ENCODE measurements around the gene CHTF8.
"Not testable (repeated sequence)": the region's sequence is repeated elsewhere in the genome, so short reads cannot be mapped to it uniquely, and the experiment has no call there.

The CHTF8 gene, protein sequence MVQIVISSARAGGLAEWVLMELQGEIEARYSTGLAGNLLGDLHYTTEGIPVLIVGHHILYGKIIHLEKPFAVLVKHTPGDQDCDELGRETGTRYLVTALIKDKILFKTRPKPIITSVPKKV
- 0.12 to 1.9 (median 1.1) reads per million in 4 donors for total RNA-seq

DNA sequence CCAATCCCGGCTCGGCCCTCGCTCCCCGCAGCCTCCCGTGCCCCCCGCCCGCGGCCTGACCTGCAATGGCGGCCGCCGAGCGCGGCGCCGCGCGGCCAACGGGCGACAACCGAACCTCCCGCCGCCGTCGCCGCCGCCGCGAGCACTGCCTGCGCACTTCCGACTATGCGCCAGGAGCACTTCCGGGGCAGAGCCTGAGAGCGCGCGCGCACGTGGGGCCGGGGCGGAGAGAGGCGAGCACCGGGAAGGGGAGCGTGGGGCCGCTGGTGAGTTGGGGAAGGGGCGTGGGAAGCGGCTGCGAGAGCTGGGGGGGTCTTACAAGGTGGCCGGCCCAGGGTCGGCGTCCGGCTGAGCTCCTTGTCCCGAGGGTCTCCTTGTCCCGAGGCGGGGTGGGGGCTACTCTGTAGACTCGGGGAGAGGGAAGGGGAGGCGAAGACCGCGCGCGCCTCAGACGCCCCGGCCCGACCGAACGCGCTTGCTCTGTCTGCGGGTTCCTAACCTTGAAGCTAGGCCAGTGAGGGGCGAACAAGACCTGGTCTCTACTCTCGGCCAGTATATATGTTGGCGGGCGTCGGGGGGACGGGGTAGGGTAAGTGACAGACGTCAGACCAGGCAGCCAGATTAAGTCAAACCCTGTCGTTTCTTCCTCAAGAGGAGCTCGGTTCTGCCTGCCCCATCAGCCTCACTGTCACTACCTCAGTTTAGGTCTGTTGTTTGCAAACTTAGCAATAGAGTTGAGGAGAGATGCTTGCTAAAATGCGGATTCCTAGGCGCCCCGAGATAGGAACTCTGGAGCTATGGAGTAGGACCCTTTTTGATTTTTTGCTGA lies at the start of gene CHTF8, which contains the start of gene UTP4:
CHTF8 (minus strand) TSS at position 165 of the 829 bp plus-strand sequence. CDS start 11,130 bp downstream, outside the sequence.
UTP4 (plus strand) TSS at position 226 of the 829 bp plus-strand sequence. CDS start 811 bp downstream, outside the sequence.
- DNase-seq: peak; percentile 72 to 88 (median 81)

DNA sequence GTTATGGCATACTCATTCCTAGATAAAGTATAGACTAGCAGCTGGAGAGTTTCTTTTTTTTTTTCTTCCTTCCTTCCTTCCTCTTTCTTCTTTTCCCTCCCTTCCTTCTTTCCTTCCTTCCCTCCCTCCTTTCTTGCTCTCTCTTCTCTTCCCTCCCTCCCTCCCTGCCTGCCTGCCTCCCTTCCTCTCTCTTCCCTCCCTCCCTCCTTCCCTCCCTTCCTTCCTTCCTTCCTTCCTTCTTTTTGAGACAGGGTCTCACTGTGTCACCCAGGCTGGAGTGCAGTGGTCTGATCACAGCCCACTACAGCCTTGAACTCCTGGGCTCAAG lies 47.6 kb upstream of the CHTF8 start:
- DNase-seq: no peak

DNA sequence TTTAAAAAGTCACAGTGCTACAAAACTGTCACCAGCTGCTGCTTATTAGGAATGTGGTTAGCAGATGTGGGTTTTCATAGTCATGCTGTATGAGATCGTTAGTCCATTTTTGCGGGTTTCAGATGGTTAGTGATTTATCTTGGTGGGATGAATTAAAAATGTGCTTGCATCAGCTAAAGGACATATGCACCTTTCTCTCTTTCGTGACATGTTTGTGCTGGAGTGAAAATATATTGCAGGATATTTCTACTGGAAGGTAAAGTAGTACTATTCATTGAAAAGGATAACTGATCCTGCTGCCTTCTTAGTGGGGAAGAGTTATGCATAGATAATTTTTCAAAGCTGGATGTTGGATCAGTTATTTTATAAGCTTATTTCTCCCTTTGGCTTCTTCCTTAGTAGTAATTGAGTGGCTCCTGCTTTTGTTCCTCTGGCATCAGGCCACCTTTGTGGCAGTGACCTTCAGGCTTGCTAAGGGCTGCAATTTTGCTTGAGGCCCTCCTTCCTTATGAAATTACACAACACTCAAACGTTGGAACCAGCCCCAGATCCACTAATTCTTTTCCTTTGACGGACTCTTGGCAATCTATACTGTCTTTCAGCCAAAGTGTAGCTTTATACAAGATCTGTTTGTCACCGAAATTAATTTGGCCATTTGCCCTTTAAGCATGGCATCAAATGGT lies 47.1 kb upstream of the CHTF8 start:
- no peak for DNase-seq

DNA sequence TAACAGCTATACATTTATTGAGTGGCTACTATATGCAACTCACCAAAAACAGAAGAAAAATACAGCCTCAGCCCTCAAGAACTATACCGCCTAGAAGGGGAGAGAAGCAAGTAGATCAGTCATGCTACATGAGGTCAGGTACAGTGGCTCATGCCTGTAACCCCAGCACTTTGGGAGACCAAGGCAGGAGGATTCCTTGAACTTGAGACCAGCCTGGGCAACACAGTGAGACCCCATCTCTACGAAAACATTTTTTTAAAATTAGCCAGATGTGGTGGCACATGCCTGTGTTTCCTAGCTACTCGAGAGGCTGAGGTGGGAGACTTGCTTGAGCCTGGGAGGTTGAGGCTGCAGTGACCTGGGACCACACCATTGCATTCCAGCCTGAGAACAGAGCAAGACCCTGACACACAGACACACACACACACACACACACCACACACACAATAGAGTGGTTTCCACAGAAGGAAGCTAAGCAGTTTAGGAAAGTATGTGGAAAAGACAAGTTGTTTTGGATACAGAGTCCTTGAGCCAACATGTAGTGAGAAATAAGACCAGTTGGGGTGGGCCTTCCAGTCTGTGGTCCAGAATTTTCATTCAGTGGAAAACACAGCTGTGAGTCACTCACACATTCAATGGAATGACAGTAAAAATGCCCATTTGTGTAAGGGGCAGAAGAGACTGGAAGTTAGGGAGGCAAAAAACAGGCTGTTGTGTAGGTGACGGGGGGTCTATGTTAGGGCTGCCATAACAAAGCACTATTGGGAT lies 43.8 kb upstream of the CHTF8 start:
- DNase-seq: no peak

DNA sequence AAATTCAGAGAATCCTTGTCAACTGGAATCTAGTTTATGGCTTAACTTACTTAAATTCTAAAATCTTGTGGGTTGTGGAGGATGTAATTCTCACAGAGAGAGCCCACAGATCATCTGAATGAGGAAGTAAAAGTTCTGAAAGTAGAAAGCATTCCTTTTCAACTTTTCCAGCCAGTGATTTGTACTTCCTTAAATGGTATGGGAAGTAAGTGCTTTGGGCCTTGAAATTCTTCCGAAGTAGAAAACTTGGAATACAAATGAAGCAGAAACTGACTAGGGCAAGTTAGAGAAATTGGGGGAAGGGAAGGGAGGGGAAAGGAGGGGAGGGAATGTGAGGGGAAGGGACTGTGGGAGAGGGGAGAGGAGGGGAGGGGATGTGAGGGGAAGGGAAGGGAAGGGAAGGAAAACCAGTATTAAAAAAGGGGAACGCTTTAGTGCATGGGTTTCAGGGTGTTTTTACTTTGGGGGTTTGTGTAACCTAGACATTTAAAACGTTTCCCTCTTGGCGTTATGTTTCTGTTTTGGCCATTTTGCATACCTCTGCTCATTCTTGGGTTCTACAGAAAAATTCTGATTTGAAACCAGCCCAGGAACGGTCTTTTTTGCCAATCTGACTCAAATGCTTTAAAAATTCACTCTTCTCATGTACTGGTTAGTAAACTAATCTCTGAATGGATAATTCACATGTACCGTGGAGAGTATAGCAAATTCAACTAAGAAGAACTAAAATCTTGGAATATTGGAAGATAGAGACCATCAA lies 39.1 kb upstream of the CHTF8 start:
- DNase-seq: no peak

DNA sequence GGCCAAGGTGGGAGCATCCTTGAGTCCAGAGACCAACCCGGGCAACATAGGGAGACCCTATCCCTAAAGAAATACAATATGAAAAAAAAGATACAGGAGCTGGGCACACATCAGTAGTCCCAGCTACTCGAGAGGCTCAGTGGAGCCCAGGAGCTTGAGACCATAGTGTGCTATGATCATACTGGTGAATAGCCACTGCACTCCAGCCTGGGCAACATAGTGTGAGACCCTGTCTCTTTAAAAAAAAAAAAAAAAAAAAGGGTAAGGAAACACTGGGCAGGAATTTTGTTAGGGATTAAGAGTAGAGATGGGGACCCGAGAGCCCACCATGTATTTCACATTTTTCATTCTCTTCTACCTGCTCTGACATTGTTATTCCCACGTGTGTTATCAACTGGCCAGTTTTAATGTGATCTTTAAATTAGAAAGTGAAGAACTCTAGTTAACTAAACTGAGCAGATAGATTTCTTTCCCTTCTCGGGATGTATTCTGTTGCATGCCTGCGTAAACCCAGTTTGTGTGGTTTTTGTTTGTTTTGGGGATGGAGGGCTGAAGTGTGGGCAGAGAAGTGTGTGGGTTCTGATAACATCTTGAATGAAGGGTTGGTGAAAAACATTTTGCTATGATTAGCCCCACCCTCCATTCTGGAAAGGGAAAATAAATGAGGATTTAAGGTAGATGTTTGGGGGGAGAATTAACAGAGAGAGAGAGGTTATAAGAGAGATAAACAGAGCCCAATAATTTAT lies 37.4 kb upstream of the CHTF8 start:
- DNase-seq: no peak

DNA sequence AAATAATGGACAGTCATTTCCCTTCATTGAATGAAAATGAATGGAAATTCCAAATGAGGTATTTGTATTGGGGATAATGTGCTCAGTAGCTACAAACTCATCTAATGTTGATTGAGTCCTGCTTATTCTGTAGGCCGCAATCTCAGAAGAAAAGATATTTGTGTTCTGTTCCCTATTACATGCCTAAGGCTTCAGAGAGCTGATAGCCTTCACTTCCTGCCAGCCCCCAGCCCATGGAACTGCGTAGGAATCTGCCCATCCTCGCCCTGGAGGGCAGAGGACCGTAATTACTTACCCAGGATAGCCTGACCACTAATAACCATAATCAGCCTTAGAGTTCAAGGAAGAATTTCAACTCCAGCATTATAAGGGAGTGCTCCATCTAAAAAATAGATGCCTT lies 36.7 kb upstream of the CHTF8 start:
- no peak for DNase-seq

DNA sequence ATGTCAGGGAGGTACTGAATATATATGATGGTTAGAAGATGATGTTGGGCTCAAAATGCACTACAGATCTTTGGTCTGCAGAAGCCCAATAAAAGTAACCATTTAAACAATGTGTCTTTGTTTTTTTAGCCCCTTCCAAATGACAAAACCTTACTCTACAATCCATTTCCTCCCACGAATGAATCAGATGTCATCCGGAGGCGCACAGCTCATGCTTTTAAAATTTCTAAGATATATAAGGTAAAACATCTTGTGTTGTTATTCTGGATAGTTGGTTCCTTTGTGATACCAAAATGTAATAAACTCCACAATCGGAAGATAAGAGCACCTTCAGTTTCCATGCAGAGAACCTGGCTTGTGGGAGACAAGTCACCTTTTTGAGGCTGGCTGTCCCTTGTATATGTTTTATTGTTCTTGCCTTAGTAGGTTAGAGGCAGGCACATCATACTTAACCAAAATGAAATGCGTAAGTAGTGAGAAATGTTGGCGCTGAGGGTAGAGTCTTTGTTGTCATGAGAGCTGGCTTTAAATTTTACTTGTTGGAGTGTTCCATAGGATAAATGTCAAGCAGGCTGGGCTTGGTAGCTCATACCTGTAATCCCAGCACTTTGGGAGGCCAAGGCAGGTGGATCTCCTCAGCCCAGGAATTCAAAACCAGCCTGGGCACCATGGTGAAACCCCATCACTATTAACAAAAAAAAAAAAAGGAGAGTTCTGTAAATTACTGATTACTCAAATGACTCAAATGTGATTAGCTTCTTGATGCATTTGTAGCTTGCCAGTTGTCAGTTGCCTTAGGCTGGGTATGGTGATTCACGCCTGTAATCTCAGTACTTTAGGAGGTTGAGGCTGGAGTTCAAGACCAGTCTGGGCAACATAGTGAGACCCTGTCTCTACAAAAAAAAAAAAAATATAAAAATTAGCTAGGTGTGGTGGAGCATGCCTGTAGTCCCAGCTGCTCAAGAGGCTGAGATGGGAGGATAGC lies 34.9 kb upstream of the CHTF8 start:
- no peak for DNase-seq

DNA sequence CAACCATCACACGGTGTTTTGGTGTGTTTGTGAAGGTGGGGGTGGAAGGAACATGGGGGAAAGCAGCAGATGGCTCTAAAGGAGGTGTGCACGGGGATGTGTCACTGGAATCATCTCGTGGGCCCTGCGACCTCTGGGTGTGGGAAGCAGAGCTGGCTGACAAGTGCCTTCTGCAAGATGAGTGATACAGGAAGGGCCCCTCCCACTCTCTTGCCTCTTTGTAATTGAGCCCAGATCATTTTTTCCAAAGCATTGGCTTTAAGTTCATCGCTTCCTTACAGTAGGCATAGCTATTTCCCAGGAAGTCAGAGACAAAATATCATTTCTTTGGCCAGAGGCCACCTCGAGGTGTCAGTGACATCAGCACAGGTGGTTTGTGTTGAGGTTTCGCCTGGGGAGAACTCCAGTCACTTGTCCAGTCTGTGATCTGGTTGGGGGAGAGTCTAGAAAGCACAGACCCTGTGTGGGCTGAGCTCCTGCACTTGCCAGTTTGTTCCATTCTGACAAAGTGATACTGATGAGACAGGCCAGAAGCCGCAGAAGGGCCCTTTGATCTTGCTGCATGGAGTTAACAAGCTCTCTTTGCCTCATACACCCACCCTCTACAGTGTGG lies 33.9 kb upstream of the CHTF8 start:
- DNase-seq: peak in 2 of 5 donors; percentile 7 to 54

DNA sequence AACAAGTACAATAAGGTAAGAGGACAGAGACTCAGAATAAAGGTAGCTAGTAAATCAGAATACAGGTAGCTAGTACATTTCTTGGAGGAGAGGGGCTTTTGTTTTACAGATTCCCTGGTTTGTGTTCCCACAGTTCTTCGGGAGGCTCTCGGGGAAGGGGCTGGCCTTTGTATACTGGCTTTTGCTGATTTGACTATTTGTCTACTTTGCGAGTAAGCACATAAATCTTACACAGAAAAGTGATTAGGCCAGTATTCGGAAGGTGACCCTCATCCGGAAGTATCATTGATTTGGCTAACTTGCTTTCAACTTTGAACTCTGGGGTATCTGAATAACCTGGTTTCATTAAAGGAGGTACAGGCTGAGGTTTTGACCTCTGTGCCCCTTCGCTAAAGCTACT lies 33.2 kb upstream of the CHTF8 start:
- no peak for DNase-seq

DNA sequence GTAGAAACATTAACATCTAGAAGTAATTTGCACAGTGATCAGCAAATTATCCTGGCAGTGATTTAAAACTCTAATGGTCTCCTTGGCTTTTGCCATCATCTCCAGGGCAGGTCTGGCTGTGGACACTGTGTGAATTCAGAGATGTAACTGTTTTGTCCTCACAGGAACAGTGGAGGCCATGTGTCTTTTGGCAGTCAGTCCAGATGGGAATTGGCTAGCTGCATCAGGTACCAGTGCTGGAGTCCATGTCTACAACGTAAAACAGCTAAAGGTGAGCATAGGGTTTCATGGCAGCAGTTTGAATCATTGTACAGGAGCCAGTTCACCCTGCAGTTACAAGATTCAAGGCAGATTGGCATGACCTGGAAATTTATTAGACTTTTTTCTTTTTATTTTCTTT lies 27.8 kb upstream of the CHTF8 start:
- no peak for DNase-seq

DNA sequence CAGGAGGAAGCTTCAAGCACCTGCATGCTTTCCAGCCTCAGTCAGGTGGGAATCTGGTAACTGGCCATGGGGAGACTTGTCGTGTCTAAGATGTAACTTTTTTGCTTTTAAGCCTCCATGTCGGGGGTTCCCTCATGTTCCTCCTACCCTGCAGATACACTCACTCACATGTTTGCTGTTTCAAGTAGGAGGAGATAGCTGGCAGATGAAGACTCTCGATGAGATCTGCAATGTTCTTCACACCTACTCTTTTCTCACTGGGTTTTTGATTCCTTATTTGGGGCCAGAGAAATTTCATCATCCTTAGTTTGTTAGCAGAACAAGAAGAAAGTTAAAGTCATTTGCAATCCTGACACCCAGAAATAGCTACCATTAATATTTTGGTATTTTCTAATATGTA lies 24.8 kb upstream of the CHTF8 start:
- DNase-seq: no peak

DNA sequence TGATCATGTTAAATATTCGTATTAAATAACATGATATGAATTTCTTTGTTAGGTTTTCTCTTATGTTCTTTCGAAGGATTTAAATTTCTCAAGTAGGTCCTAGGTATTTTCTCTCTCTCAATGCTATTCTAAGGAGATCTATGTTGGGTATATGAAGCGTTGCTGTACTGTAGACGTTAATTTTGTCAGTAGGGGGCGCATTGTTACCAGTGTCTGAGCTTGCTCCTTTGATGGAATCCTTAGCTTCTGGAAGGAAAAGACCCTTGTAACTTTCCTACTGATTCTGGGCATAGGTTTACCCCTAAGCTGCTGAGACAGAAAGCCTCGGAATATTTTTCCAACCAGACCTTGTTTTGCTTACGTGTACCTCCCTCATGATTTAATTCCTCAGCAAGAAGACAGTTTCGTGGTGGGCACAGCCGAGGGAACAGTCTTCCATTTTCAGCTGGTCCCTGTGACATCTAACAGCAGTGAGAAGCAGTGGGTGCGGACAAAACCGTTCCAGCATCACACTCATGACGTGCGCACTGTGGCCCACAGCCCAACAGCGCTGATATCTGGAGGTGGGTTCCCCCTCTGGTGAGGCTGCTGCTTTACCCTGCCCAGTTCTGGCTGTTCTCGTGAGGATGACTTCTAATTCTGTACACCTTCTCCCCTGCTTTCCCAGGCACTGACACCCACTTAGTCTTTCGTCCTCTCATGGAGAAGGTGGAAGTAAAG lies 17.9 kb upstream of the CHTF8 start:
- peak in 4 of 5 donors; percentile 15 to 61 (median 43) for DNase-seq

DNA sequence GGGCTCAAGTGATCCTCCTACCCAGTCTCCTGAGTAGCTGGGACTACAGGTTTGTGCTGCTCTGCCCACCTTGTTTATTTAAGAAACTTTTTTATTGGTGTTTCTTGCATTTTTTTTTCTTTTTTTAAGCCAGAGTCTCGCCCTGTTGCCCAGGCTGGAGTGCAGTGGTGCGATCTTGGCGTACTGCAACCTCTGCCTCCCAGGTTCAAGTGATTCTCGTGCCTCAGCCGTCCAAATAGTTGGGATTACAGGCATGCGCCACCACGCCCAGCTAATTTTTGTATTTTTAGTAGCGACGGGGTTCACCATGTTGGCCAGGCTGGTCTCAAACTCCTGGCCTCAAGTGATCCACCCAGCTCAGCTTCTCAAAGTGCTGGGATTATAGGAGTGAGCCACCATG lies 17.2 kb upstream of the CHTF8 start:
- DNase-seq: not testable (repeated sequence)

DNA sequence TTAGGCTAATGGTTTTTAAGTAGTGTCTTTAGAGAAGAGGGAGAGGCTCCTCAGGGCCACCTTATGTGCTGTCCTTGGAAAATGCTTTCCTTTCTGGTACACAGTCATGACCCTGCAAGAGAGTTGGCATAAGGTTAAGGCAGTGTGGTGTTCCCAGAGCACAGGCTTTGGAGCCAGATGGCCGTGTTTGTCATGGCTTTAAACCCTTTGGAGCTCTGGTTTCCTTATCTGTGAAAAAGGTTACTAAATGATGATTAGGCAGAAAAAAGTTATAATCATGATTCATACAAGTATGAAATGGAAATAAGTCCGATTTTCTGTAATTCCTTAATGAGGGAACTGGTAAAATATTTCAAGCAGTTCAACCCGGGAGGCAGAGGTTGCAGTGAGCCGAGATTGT lies 13.3 kb upstream of the CHTF8 start:
- DNase-seq: no peak

DNA sequence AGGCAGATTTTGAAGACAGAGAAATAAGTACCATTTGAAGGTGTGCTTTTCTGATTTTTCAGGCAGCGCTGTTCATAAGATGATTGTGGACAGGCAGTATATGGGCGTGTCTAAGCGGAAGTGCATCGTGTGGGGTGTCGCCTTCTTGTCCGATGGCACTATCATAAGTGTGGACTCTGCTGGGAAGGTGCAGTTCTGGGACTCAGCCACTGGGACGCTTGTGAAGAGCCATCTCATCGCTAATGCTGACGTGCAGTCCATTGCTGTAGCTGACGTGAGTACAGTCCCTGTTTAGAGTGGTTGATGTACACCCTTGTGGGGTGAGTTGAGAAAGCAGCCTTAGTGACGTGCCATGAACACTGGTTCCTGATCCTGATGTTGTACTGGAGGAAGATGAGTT lies 10.7 kb upstream of the CHTF8 start:
- DNase-seq: no peak

DNA sequence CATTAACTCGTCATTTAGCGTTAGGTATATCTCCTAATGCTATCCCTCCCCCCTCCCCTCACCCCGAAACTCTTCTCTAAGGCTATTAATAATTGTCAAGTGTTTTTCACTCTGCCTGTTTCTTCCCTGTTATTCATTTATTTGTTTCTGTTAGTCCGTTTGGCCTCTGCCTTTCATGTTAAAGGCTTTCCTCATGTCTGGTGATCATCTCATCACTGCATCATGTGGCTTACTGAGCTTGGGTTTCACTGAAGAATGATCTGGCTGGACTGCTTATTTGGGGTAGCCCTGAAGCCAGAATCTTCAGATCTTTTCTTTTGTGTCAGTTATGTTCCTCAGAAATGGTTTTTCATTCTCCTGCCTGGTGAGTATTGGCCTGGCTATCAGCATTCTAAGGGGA lies 9.5 kb upstream of the CHTF8 start:
- no peak for DNase-seq

DNA sequence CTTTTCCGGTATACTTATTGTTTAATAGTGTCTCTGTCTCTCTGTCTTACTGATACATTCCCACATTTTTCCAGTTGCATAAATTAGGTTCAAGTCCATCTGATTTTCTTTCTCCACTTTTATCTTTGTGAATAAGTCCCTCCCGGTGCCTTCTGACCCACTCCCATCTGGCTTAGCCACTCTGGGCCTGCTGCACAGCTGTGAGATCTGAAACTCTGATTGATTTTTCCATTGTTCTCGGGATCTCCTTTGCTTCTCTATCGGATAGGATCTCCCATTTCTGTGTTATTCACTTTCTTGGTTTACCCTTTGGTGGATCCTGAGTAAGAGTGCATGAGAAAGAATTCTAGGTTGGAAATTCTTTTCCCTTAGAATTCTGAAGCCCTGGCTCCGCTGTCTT lies 8.6 kb upstream of the CHTF8 start:
- DNase-seq: no peak

DNA sequence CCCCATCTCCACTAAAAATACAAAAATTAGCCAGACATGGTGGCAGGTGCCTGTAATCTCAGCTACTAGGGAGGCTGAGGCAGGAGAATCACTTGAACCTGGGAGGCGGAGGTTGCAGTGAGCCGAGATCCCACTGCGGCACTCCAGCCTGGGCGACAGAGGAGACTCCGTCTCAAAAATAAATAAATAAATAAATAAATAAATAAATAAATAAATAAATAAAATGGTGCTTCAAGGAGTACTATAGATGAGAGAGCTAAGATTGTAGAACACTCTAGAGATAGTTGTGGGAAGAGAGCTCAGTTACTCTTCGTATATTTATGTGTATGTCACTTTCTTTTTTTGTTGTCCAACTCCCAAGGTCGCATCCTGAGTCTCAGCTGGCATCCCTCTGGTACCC lies 7.1 kb upstream of the CHTF8 start:
- not testable (repeated sequence) for DNase-seq
